Gastroesophageal sphincter (tissue), 2 donors: ENCODE measurements around the gene GPR22.

Source experiments
- EP300 ChIP-seq: sonication (generic); formaldehyde crosslinking; IDR thresholded peaks from one replicate; pipeline ENCODE4 v1.6.1; 2017; ENCODE audit warnings: antibody characterized with exemption, mild to moderate bottlenecking
- POLR2A ChIP-seq, 2 donors: fragments of 450-650 bp; IDR thresholded peaks; one replicate each; pipeline ENCODE4 v1.6.1; 2017; ENCODE audit warnings: antibody characterized with exemption in 2 of 2, mild to moderate bottlenecking in 2 of 2, moderate library complexity in 1 of 2
- POLR2AphosphoS5 ChIP-seq: sonication (generic); formaldehyde crosslinking; IDR thresholded peaks from one replicate; pipeline ENCODE4 v1.6.1; 2017; ENCODE audit warnings: antibody characterized with exemption

DNA sequence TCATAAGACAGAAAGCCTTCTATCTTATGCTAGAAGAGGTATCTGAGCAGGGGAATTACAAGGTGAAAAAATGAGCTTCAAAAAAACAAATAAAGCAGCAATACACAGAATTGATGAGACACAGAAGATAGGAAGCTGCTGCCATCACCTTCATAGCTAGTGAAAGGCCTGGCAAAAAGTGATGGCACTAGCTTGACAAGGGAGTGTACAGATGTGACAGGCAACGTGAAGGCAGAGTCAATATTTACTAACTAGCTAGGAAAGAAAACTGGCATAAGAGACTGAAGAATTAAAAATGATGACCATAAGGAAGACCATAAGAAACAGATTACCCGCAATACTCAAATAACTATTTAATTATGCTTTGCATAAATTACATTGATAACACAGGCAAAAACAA lies 9.4 kb downstream of the GPR22 start:
- no peak for TF ChIP-seq EP300
- TF ChIP-seq POLR2AphosphoS5, result no peak
- TF ChIP-seq POLR2A (IDR thresholded peaks at IDR 0.05), result no peak
